GM23338 (cell line): ENCODE measurements around the gene KRTAP5-2. TPM values are rescaled to one million over a fixed set of nuclear protein-coding genes. Genes with fewer than 3 reads are reported as not detected.

Source experiments
- ATAC-seq: fragments of 200-7000 bp; cut with Tn5 transposase; 3 replicates; pipeline ENCODE4 v1.9.1; 2020
- DNase-seq: peaks from one replicate; pipeline ENCODE4 v3.0.0-alpha.2; 2015; ENCODE audit warnings: low spot score
- H2AFZ ChIP-seq: fragments of 200-600 bp; sonication (generic); 2 replicates; pipeline ENCODE4 v1.8.0; 2016; ENCODE audit warnings: antibody characterized with exemption, mild to moderate bottlenecking, moderate library complexity
- H3F3A ChIP-seq: fragments of 200-600 bp; sonication (generic); replicated peaks from 2 replicates; pipeline ENCODE4 v1.8.0; 2017; ENCODE audit warnings: antibody characterized with exemption, mixed run types, low read depth
- H3K27ac ChIP-seq: fragments of 200-600 bp; sonication (generic); 2 replicates; pipeline ENCODE4 v1.6.1; 2016; ENCODE audit warnings: low read depth
- H3K27me3 ChIP-seq: fragments of 200-600 bp; sonication (generic); 2 replicates; pipeline ENCODE4 v1.8.0; 2016; ENCODE audit warnings: mild to moderate bottlenecking, mixed run types, moderate library complexity; ENCODE audit not compliant: insufficient read depth
- H3K36me3 ChIP-seq: fragments of 200-600 bp; sonication (generic); 2 replicates; pipeline ENCODE4 v1.8.0; 2016; ENCODE audit warnings: mild to moderate bottlenecking; ENCODE audit not compliant: insufficient read depth
- H3K4me1 ChIP-seq: fragments of 200-600 bp; sonication (generic); 2 replicates; pipeline ENCODE4 v1.8.0; 2016; ENCODE audit warnings: mild to moderate bottlenecking, moderate library complexity; ENCODE audit not compliant: insufficient read depth
- H3K4me2 ChIP-seq: fragments of 200-600 bp; sonication (generic); 2 replicates; pipeline ENCODE4 v1.7.1; 2017; ENCODE audit warnings: mixed run types
- H3K4me3 ChIP-seq: fragments of 200-600 bp; sonication (generic); 2 replicates; pipeline ENCODE4 v1.6.1; 2016; ENCODE audit warnings: mixed run types
- H3K79me2 ChIP-seq: fragments of 200-600 bp; sonication (generic); replicated peaks from 2 replicates; pipeline ENCODE4 v1.8.0; 2017; ENCODE audit warnings: mild to moderate bottlenecking; ENCODE audit not compliant: insufficient read depth
- H3K9me2 ChIP-seq: fragments of 200-600 bp; sonication (generic); 2 replicates; pipeline ENCODE4 v1.8.0; 2017; ENCODE audit not compliant: insufficient read depth
- H4K20me1 ChIP-seq: fragments of 200-600 bp; sonication (generic); replicated peaks from 2 replicates; pipeline ENCODE4 v1.8.0; 2017; ENCODE audit warnings: mild to moderate bottlenecking; ENCODE audit not compliant: insufficient read depth
- H3K27ac Mint-ChIP-seq: 2 replicates; pipeline ENCODE4 v1.8.0; 2020; ENCODE audit warnings: inconsistent platforms, mild to moderate bottlenecking, moderate library complexity, mixed read lengths
- H3K27me3 Mint-ChIP-seq: 3 replicates; pipeline ENCODE4 v1.8.0; 2022; ENCODE audit warnings: low read depth, mild to moderate bottlenecking, moderate library complexity, mixed read lengths, inconsistent platforms; ENCODE audit not compliant: insufficient read depth, poor library complexity
- H3K36me3 Mint-ChIP-seq: 3 replicates; pipeline ENCODE4 v1.8.0; 2021; ENCODE audit warnings: low read depth, mild to moderate bottlenecking, inconsistent platforms, moderate library complexity, mixed read lengths
- H3K4me1 Mint-ChIP-seq: 3 replicates; pipeline ENCODE4 v1.8.0; 2020; ENCODE audit warnings: mild to moderate bottlenecking, inconsistent platforms, mixed read lengths
- H3K4me3 Mint-ChIP-seq: 3 replicates; pipeline ENCODE4 v1.8.0; 2021; ENCODE audit warnings: moderate library complexity, mild to moderate bottlenecking, inconsistent platforms, mixed read lengths
- H3K9me3 Mint-ChIP-seq: 3 replicates; pipeline ENCODE4 v1.8.0; 2020; ENCODE audit warnings: moderate library complexity, mild to moderate bottlenecking, inconsistent platforms, mixed read lengths
- CREB1 ChIP-seq: fragments of 250-450 bp; sonication (Bioruptor Pico); IDR thresholded peaks from 2 replicates; pipeline ENCODE4 v1.5.0; 2020; ENCODE audit warnings: low read depth, mild to moderate bottlenecking, moderate library complexity
- EZH2 ChIP-seq: fragments of 200-600 bp; sonication (generic); IDR thresholded peaks from one replicate; pipeline ENCODE4 v1.8.0; 2017; ENCODE audit warnings: antibody characterized with exemption, mild to moderate bottlenecking, low read depth; ENCODE audit not compliant: unreplicated experiment
- EZH2phosphoT487 ChIP-seq: fragments of 200-600 bp; sonication (generic); IDR thresholded peaks from one replicate; pipeline ENCODE4 v1.8.1; 2018; ENCODE audit warnings: antibody characterized with exemption; ENCODE audit not compliant: unreplicated experiment
- JUNB ChIP-seq: IDR thresholded peaks from one replicate; pipeline ENCODE4 v1.6.1; 2016; ENCODE audit warnings: antibody characterized with exemption; ENCODE audit not compliant: unreplicated experiment
- NANOG ChIP-seq: IDR thresholded peaks from 2 replicates; pipeline ENCODE4 v1.6.1; 2016; ENCODE audit warnings: antibody characterized with exemption, borderline replicate concordance
- POLR2AphosphoS5 ChIP-seq: IDR thresholded peaks from 2 replicates; pipeline ENCODE4 v1.6.1; 2016; ENCODE audit warnings: antibody characterized with exemption, low read depth
- STAT1 ChIP-seq: IDR thresholded peaks from one replicate; pipeline ENCODE4 v1.6.1; 2016; ENCODE audit warnings: antibody characterized with exemption; ENCODE audit not compliant: unreplicated experiment
- ZNF114 ChIP-seq: fragments of 250-450 bp; sonication (Bioruptor Pico); IDR thresholded peaks from 2 replicates; pipeline ENCODE4 v1.5.0; 2020; ENCODE audit warnings: mild to moderate bottlenecking, moderate library complexity
- ZNF331 ChIP-seq: fragments of 250-450 bp; sonication (Bioruptor Pico); IDR thresholded peaks from 2 replicates; pipeline ENCODE4 v1.5.0; 2020; ENCODE audit warnings: low read depth, mild to moderate bottlenecking, moderate library complexity
- polyA plus RNA-seq: library from polyadenylated mRNA; unstranded; fragments of >200 nt; fragmentation: Nextera tagmentation; extraction: Ambion mirVana; gene quantifications from 2 replicates; pipeline ENCODE4 v1.2.1, GENCODE V29; 2016
- total RNA-seq: library from RNA; depleted of rRNA; stranded (reverse); fragments of >200 nt; shearing (Covaris generic); gene quantifications from 2 replicates; pipeline ENCODE4 v1.2.3, GENCODE V29; 2014
- TF ChIP-seq, protein P1 (sequence below), 2 experiments: fragments of 200-600 bp in 1 of 2; sonication (generic) in 1 of 2; conservative IDR thresholded peaks; 2 replicates each; pipeline versions ENCODE4 v1.5.1 to v1.6.1; 2016 to 2017; ENCODE audit warnings: antibody characterized with exemption in 2 of 2, low read depth in 2 of 2, mild to moderate bottlenecking in 2 of 2, moderate library complexity in 1 of 2
- TF ChIP-seq, protein P2 (sequence below): IDR thresholded peaks from one replicate; pipeline ENCODE4 v1.6.1; 2018; ENCODE audit warnings: antibody characterized with exemption; ENCODE audit not compliant: unreplicated experiment
- TF ChIP-seq, protein P3 (sequence below): IDR thresholded peaks from 2 replicates; pipeline ENCODE4 v1.6.1; 2016; ENCODE audit warnings: antibody characterized with exemption
- TF ChIP-seq, protein P4 (sequence below): fragments of 250-450 bp; sonication (Bioruptor Pico); IDR thresholded peaks from 2 replicates; pipeline ENCODE4 v1.5.0; 2020; ENCODE audit warnings: mild to moderate bottlenecking, moderate library complexity

The KRTAP5-2 gene
- total and polyA plus RNA-seq, 2 experiments from 2014 or later = not detected

DNA sequence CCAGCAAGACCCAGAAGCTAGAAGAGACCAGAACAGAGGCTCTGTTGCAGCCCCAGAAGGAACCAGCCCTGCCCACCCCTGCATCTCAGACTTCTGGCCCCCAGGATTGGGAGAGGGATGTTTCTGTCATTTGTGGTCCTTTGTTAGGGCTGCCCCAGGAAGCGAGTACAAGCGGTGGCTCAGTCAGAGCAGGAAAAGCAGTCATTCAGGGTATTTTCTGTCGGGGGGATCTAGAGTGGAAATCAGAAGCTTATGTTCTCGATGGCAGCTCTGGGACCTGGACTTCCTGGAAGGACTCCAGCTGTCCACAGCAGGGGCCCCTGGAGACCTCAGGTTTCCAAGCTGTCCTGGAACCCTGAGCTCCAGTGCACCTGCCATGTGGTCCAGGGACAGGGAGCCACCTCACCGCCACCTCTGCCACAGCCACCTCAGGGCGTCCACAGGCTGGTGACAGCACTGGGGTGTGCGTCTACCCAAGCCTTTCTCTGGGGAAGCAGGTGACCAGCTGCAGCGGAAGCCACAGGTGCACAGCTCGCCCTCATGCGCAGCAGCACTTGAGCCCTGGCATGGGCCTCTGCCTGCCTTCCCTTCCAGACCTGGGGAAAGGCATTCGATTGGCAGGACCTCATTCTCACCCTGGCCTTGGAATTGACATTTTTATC, 34.1 kb upstream of the KRTAP5-2 start:
- H2AFZ ChIP-seq = no peak overlapping the region
- peaks cover 27% of the 10 kb centered on the region for H3K27me3 Mint-ChIP-seq
- no peaks in the 10 kb centered on the region for H3F3A ChIP-seq
- H3K79me2 ChIP-seq = no peaks in the 10 kb centered on the region
- no peak overlapping the region for H3K4me2 ChIP-seq
- no peak overlapping the region for H3K4me3 ChIP-seq
- H3K4me3 Mint-ChIP-seq = no peak overlapping the region
- H3K36me3 ChIP-seq = no peaks in the 10 kb centered on the region
- H3K4me1 Mint-ChIP-seq = peaks cover 4% of the 10 kb centered on the region; the same call in 1 of the 3 replicates
- H3K36me3 Mint-ChIP-seq = no peaks in the 10 kb centered on the region; the same call in 2 of the 3 replicates
- DNase-seq = no peak
- H4K20me1 ChIP-seq = no peaks in the 10 kb centered on the region
- peaks cover 3% of the 10 kb centered on the region; the same call in 1 of the 2 replicates for H3K4me1 ChIP-seq
- no peak for ATAC-seq
- H3K9me3 Mint-ChIP-seq = no peaks in the 10 kb centered on the region
- TF ChIP-seq ZNF331 (CRISPR knock-in tag) = no peak
- TF ChIP-seq CREB1 (CRISPR knock-in tag) = no peak
- TF ChIP-seq, protein P1, sequence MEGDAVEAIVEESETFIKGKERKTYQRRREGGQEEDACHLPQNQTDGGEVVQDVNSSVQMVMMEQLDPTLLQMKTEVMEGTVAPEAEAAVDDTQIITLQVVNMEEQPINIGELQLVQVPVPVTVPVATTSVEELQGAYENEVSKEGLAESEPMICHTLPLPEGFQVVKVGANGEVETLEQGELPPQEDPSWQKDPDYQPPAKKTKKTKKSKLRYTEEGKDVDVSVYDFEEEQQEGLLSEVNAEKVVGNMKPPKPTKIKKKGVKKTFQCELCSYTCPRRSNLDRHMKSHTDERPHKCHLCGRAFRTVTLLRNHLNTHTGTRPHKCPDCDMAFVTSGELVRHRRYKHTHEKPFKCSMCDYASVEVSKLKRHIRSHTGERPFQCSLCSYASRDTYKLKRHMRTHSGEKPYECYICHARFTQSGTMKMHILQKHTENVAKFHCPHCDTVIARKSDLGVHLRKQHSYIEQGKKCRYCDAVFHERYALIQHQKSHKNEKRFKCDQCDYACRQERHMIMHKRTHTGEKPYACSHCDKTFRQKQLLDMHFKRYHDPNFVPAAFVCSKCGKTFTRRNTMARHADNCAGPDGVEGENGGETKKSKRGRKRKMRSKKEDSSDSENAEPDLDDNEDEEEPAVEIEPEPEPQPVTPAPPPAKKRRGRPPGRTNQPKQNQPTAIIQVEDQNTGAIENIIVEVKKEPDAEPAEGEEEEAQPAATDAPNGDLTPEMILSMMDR (conservative IDR thresholded peaks at IDR 0.05; ENCODE audit: low read depth in 2 of 2) = no peak
- TF ChIP-seq EZH2phosphoT487 = no peak
- no peak for TF ChIP-seq STAT1
- TF ChIP-seq, protein P2, sequence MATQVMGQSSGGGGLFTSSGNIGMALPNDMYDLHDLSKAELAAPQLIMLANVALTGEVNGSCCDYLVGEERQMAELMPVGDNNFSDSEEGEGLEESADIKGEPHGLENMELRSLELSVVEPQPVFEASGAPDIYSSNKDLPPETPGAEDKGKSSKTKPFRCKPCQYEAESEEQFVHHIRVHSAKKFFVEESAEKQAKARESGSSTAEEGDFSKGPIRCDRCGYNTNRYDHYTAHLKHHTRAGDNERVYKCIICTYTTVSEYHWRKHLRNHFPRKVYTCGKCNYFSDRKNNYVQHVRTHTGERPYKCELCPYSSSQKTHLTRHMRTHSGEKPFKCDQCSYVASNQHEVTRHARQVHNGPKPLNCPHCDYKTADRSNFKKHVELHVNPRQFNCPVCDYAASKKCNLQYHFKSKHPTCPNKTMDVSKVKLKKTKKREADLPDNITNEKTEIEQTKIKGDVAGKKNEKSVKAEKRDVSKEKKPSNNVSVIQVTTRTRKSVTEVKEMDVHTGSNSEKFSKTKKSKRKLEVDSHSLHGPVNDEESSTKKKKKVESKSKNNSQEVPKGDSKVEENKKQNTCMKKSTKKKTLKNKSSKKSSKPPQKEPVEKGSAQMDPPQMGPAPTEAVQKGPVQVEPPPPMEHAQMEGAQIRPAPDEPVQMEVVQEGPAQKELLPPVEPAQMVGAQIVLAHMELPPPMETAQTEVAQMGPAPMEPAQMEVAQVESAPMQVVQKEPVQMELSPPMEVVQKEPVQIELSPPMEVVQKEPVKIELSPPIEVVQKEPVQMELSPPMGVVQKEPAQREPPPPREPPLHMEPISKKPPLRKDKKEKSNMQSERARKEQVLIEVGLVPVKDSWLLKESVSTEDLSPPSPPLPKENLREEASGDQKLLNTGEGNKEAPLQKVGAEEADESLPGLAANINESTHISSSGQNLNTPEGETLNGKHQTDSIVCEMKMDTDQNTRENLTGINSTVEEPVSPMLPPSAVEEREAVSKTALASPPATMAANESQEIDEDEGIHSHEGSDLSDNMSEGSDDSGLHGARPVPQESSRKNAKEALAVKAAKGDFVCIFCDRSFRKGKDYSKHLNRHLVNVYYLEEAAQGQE = no peak
- no peak for TF ChIP-seq JUNB
- TF ChIP-seq, protein P3, sequence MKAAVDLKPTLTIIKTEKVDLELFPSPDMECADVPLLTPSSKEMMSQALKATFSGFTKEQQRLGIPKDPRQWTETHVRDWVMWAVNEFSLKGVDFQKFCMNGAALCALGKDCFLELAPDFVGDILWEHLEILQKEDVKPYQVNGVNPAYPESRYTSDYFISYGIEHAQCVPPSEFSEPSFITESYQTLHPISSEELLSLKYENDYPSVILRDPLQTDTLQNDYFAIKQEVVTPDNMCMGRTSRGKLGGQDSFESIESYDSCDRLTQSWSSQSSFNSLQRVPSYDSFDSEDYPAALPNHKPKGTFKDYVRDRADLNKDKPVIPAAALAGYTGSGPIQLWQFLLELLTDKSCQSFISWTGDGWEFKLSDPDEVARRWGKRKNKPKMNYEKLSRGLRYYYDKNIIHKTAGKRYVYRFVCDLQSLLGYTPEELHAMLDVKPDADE = no peak
- no peak for TF ChIP-seq EZH2
- TF ChIP-seq, protein P4, sequence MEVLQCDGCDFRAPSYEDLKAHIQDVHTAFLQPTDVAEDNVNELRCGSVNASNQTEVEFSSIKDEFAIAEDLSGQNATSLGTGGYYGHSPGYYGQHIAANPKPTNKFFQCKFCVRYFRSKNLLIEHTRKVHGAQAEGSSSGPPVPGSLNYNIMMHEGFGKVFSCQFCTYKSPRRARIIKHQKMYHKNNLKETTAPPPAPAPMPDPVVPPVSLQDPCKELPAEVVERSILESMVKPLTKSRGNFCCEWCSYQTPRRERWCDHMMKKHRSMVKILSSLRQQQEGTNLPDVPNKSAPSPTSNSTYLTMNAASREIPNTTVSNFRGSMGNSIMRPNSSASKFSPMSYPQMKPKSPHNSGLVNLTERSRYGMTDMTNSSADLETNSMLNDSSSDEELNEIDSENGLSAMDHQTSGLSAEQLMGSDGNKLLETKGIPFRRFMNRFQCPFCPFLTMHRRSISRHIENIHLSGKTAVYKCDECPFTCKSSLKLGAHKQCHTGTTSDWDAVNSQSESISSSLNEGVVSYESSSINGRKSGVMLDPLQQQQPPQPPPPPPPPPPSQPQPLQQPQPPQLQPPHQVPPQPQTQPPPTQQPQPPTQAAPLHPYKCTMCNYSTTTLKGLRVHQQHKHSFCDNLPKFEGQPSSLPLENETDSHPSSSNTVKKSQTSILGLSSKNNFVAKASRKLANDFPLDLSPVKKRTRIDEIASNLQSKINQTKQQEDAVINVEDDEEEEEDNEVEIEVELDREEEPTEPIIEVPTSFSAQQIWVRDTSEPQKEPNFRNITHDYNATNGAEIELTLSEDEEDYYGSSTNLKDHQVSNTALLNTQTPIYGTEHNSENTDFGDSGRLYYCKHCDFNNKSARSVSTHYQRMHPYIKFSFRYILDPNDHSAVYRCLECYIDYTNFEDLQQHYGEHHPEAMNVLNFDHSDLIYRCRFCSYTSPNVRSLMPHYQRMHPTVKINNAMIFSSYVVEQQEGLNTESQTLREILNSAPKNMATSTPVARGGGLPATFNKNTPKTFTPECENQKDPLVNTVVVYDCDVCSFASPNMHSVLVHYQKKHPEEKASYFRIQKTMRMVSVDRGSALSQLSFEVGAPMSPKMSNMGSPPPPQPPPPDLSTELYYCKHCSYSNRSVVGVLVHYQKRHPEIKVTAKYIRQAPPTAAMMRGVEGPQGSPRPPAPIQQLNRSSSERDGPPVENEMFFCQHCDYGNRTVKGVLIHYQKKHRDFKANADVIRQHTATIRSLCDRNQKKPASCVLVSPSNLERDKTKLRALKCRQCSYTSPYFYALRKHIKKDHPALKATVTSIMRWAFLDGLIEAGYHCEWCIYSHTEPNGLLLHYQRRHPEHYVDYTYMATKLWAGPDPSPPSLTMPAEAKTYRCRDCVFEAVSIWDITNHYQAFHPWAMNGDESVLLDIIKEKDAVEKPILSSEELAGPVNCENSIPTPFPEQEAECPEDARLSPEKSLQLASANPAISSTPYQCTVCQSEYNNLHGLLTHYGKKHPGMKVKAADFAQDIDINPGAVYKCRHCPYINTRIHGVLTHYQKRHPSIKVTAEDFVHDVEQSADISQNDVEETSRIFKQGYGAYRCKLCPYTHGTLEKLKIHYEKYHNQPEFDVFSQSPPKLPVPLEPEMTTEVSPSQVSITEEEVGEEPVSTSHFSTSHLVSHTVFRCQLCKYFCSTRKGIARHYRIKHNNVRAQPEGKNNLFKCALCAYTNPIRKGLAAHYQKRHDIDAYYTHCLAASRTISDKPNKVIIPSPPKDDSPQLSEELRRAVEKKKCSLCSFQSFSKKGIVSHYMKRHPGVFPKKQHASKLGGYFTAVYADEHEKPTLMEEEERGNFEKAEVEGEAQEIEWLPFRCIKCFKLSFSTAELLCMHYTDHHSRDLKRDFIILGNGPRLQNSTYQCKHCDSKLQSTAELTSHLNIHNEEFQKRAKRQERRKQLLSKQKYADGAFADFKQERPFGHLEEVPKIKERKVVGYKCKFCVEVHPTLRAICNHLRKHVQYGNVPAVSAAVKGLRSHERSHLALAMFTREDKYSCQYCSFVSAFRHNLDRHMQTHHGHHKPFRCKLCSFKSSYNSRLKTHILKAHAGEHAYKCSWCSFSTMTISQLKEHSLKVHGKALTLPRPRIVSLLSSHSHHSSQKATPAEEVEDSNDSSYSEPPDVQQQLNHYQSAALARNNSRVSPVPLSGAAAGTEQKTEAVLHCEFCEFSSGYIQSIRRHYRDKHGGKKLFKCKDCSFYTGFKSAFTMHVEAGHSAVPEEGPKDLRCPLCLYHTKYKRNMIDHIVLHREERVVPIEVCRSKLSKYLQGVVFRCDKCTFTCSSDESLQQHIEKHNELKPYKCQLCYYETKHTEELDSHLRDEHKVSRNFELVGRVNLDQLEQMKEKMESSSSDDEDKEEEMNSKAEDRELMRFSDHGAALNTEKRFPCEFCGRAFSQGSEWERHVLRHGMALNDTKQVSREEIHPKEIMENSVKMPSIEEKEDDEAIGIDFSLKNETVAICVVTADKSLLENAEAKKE (CRISPR knock-in tag) = no peak
- no peak for TF ChIP-seq ZNF114 (CRISPR knock-in tag)
- no peak for TF ChIP-seq POLR2AphosphoS5
- no peak for TF ChIP-seq NANOG
- H3K27me3 ChIP-seq = no peaks in the 10 kb centered on the region
- H3K27ac Mint-ChIP-seq = no peak overlapping the region
- no peaks in the 10 kb centered on the region for H3K9me2 ChIP-seq
- H3K27ac ChIP-seq = no peak overlapping the region
